Chondrocyte (in vitro differentiated cells): ENCODE results near the gene IL6. TPM values are rescaled to one million over a fixed set of nuclear protein-coding genes. Genes with fewer than 3 reads are reported as not detected.
"Not testable (repeated sequence)": the region's sequence is repeated elsewhere in the genome, so short reads cannot be mapped to it uniquely, and the experiment has no call there.

Experiments
- DNase-seq: peaks from one replicate; pipeline ENCODE4 v3.0.0; 2021; ENCODE audit warnings: mixed read lengths, low spot score
- H3K27ac Mint-ChIP-seq: one replicate; pipeline ENCODE4 v1.8.0; 2021; ENCODE audit warnings: mild to moderate bottlenecking, moderate library complexity, mixed read lengths; ENCODE audit not compliant: unreplicated experiment
- H3K27me3 Mint-ChIP-seq: 2 replicates; pipeline ENCODE4 v1.8.0; 2021; ENCODE audit warnings: low read depth, mixed read lengths
- H3K36me3 Mint-ChIP-seq: 2 replicates; pipeline ENCODE4 v1.8.0; 2021; ENCODE audit warnings: low read depth, mixed read lengths
- H3K4me1 Mint-ChIP-seq: 2 replicates; pipeline ENCODE4 v1.8.0; 2021; ENCODE audit warnings: low read depth, mild to moderate bottlenecking, mixed read lengths
- H3K4me3 Mint-ChIP-seq: one replicate; pipeline ENCODE4 v1.8.0; 2021; ENCODE audit warnings: mild to moderate bottlenecking, moderate library complexity, mixed read lengths; ENCODE audit not compliant: unreplicated experiment
- H3K9me3 Mint-ChIP-seq: 2 replicates; pipeline ENCODE4 v1.8.0; 2021; ENCODE audit warnings: low read depth, mixed read lengths
- CTCF ChIP-seq: fragments of 200-600 bp; sonication (generic); IDR thresholded peaks from 2 replicates; pipeline ENCODE4 v1.5.0; 2021; ENCODE audit warnings: antibody characterized with exemption, mild to moderate bottlenecking, moderate library complexity
- long read RNA-seq: library from polyadenylated mRNA; stranded (forward); transcript quantifications from one replicate; pipeline ENCODE4 v2.0.0, GENCODE V29; 2021
- total RNA-seq: library from RNA; stranded (reverse); gene quantifications from 3 replicates; pipeline ENCODE4 v1.2.1, GENCODE V29; 2021

The IL6 gene
- total RNA-seq = 0.45 to 0.82 TPM in 2 of 3 replicates, not detected in the other
- long read RNA-seq, partial matches to known transcripts = 0 of 2 reads
- long read RNA-seq, other reads (novel, unspliced or antisense) = 0 of 2 reads

DNA sequence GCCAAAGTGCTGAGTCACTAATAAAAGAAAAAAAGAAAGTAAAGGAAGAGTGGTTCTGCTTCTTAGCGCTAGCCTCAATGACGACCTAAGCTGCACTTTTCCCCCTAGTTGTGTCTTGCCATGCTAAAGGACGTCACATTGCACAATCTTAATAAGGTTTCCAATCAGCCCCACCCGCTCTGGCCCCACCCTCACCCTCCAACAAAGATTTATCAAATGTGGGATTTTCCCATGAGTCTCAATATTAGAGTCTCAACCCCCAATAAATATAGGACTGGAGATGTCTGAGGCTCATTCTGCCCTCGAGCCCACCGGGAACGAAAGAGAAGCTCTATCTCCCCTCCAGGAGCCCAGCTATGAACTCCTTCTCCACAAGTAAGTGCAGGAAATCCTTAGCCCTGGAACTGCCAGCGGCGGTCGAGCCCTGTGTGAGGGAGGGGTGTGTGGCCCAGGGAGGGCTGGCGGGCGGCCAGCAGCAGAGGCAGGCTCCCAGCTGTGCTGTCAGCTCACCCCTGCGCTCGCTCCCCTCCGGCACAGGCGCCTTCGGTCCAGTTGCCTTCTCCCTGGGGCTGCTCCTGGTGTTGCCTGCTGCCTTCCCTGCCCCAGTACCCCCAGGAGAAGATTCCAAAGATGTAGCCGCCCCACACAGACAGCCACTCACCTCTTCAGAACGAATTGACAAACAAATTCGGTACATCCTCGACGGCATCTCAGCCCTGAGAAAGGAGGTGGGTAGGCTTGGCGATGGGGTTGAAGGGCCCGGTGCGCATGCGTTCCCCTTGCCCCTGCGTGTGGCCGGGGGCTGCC lies at the start of gene IL6:
Gene IL6, plus strand, starts transcription at position 294 of the 807 bp plus-strand sequence. Its CDS starts 63 bp downstream, at position 357.
- Mint-ChIP-seq H3K27ac (peak within 1 kb of the TSS; percentile 92), H3K4me3 (peak within 1 kb of the TSS; percentile 52)

GRCh38 chr7:22677263-22677662 lies 49.7 kb upstream of the IL6 start:
- not testable (repeated sequence) for H3K36me3 Mint-ChIP-seq, H3K27ac Mint-ChIP-seq
- peaks cover 13% of the 10 kb centered on the region for H3K4me1 Mint-ChIP-seq

More for the DNA sequence above, at the start of gene IL6:
- no peaks in the 10 kb centered on the region for H3K36me3 Mint-ChIP-seq
- no peaks in the 10 kb centered on the region for H3K27me3 Mint-ChIP-seq
- peak; percentile 97 for DNase-seq
- peaks cover 65% of the 10 kb centered on the region for H3K4me1 Mint-ChIP-seq
- H3K9me3 Mint-ChIP-seq = no peaks in the 10 kb centered on the region
- no peak for TF ChIP-seq CTCF

GRCh38 chr7:22677680-22678079 lies 49.3 kb upstream of the IL6 start:
- peaks cover 1% of the 10 kb centered on the region for H3K36me3 Mint-ChIP-seq
- peaks cover 9% of the 10 kb centered on the region for H3K4me1 Mint-ChIP-seq
- TF ChIP-seq CTCF = no peak
- no peaks in the 10 kb centered on the region for H3K9me3 Mint-ChIP-seq
- H3K27me3 Mint-ChIP-seq = no peaks in the 10 kb centered on the region
- H3K27ac Mint-ChIP-seq = no peak overlapping the region
- no peak overlapping the region for H3K4me3 Mint-ChIP-seq
- no peak for DNase-seq

More at GRCh38 chr7:22677263-22677662, 49.7 kb upstream of the IL6 start:
- not testable (repeated sequence) for H3K27me3 Mint-ChIP-seq, H3K4me3 Mint-ChIP-seq, DNase-seq, H3K9me3 Mint-ChIP-seq

- Mint-ChIP-seq H3K27ac (no peak overlapping the region), H3K9me3 (no peaks in the 10 kb centered on the region), H3K36me3 (no peaks in the 10 kb centered on the region), H3K4me3 (no peak overlapping the region), H3K27me3 (no peaks in the 10 kb centered on the region), H3K4me1 (peaks cover 4% of the 10 kb centered on the region)
- no peak for TF ChIP-seq CTCF
- no peak for DNase-seq
Measured at GRCh38 chr7:22680482-22680911, 46.5 kb upstream of the IL6 start.

- H3K4me1 Mint-ChIP-seq = no peaks in the 10 kb centered on the region
- no peaks in the 10 kb centered on the region for H3K27me3 Mint-ChIP-seq
- no peaks in the 10 kb centered on the region for H3K36me3 Mint-ChIP-seq
Measured at GRCh38 chr7:22681312-22681711, 45.7 kb upstream of the IL6 start.

More at GRCh38 chr7:22681312-22681711, 45.7 kb upstream of the IL6 start:
- TF ChIP-seq CTCF = no peak
- no peaks in the 10 kb centered on the region for H3K9me3 Mint-ChIP-seq
- DNase-seq = no peak
- H3K4me3 Mint-ChIP-seq = no peak overlapping the region
- H3K27ac Mint-ChIP-seq = no peak overlapping the region
